SK-N-SH treated with all-trans-retinoic acid at 6 μM for 48 hours (cell line): ENCODE data around the gene DMAC2.

Source experiments
- CREB5 ChIP-seq: fragments of 250-450 bp; sonication (Bioruptor Pico); IDR thresholded peaks from 2 replicates; pipeline ENCODE4 v1.5.1; 2020; ENCODE audit warnings: low read depth, mild to moderate bottlenecking, moderate library complexity
- CSDC2 ChIP-seq: fragments of 250-450 bp; sonication (Bioruptor Pico); IDR thresholded peaks from 2 replicates; pipeline ENCODE4 v1.5.0; 2020; ENCODE audit warnings: mild to moderate bottlenecking, moderate library complexity
- RARB ChIP-seq: fragments of 250-450 bp; sonication (Bioruptor Pico); IDR thresholded peaks from 2 replicates; pipeline ENCODE4 v1.8.0; 2021; ENCODE audit warnings: mild to moderate bottlenecking, moderate library complexity
- SNAI2 ChIP-seq: fragments of 250-450 bp; sonication (Bioruptor Pico); IDR thresholded peaks from 2 replicates; pipeline ENCODE4 v1.5.0; 2020; ENCODE audit warnings: mild to moderate bottlenecking, moderate library complexity
- TF ChIP-seq, protein P1 (sequence below): fragments of 250-450 bp; sonication (Bioruptor Pico); IDR thresholded peaks from 2 replicates; pipeline ENCODE4 v1.8.0; 2020; ENCODE audit warnings: mild to moderate bottlenecking, moderate library complexity, borderline replicate concordance
- TF ChIP-seq, protein P2 (sequence below): fragments of 250-450 bp; sonication (Bioruptor Pico); IDR thresholded peaks from 2 replicates; pipeline ENCODE4 v1.5.1; 2021; ENCODE audit warnings: mild to moderate bottlenecking, moderate library complexity

GRCh38 chr19:41399525-41399924 lies 40.2 kb downstream of the DMAC2 start:
- TF ChIP-seq, protein P1, sequence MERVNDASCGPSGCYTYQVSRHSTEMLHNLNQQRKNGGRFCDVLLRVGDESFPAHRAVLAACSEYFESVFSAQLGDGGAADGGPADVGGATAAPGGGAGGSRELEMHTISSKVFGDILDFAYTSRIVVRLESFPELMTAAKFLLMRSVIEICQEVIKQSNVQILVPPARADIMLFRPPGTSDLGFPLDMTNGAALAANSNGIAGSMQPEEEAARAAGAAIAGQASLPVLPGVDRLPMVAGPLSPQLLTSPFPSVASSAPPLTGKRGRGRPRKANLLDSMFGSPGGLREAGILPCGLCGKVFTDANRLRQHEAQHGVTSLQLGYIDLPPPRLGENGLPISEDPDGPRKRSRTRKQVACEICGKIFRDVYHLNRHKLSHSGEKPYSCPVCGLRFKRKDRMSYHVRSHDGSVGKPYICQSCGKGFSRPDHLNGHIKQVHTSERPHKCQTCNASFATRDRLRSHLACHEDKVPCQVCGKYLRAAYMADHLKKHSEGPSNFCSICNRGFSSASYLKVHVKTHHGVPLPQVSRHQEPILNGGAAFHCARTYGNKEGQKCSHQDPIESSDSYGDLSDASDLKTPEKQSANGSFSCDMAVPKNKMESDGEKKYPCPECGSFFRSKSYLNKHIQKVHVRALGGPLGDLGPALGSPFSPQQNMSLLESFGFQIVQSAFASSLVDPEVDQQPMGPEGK (CRISPR knock-in tag): no peak
- TF ChIP-seq SNAI2 (CRISPR knock-in tag): no peak
- TF ChIP-seq RARB (CRISPR knock-in tag): no peak
- TF ChIP-seq CREB5 (CRISPR knock-in tag): no peak
- no peak for TF ChIP-seq CSDC2 (CRISPR knock-in tag)
- TF ChIP-seq, protein P2, sequence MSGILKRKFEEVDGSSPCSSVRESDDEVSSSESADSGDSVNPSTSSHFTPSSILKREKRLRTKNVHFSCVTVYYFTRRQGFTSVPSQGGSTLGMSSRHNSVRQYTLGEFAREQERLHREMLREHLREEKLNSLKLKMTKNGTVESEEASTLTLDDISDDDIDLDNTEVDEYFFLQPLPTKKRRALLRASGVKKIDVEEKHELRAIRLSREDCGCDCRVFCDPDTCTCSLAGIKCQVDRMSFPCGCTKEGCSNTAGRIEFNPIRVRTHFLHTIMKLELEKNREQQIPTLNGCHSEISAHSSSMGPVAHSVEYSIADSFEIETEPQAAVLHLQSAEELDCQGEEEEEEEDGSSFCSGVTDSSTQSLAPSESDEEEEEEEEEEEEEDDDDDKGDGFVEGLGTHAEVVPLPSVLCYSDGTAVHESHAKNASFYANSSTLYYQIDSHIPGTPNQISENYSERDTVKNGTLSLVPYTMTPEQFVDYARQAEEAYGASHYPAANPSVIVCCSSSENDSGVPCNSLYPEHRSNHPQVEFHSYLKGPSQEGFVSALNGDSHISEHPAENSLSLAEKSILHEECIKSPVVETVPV (CRISPR knock-in tag): no peak
